ENCODE measurements around the gene ATRN.

GRCh38 chr20:3694864-3695263 lies 224.0 kb downstream of the ATRN start:
- TF ChIP-seq CTCF (conservative IDR thresholded peaks at IDR 0.05 in 1 of 2, IDR thresholded peaks at IDR 0.05 in 1 of 2; ENCODE audit: extremely low read depth in 1 of 2, insufficient read depth in 1 of 2, low read depth in 1 of 2, low read length in 2 of 2) (no peak), EZH2 (IDR thresholded peaks at IDR 0.05; ENCODE audit: borderline replicate concordance, low read length) (no peak)
